Measurements from ENCODE around the gene GRK1. TPM values are rescaled to one million over a fixed set of nuclear protein-coding genes. Genes with fewer than 3 reads are reported as not detected.
"Not testable (repeated sequence)": the region's sequence is repeated elsewhere in the genome, so short reads cannot be mapped to it uniquely, and the experiment has no call there.

Gene GRK1
- total RNA-seq, 2 experiments from 2014 or later, result 0.19 TPM; not detected in 1

- POLR2A ChIA-PET, result no interaction called here
- CTCF ChIA-PET, result no interaction called here
These were observed 84.5 kb downstream of the GRK1 start for GRCh38 chr13:113751491-113751890.

- POLR2A ChIA-PET, CTCF ChIA-PET: not testable (repeated sequence)
These were observed 85.4 kb downstream of the GRK1 start for GRCh38 chr13:113752211-113752986.

- CTCF ChIA-PET, result no interaction called here
- POLR2A ChIA-PET, result no interaction called here
These were observed 86.2 kb downstream of the GRK1 start for GRCh38 chr13:113753171-113753570.

DNA sequence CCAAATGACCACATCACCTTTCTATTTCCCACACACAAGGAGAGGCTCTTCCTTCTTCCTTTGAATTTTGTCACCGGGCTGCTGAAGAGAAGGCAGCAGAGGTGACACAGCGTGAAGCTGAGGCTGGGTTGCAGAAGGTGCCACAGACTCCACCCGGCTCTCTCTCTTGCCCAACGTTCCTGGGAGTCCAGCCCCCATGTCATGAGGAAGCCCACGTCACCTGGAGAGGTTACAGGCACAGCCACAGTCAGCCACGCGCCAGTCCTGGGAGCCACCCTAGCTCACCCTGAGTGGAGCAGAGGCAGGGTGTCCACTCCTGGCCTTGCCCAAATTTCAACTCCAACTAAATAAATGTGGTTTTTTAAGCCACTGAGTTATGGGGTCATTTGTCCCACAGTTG lies 87.2 kb downstream of the GRK1 start:
- CTCF ChIA-PET, result no interaction called here
- POLR2A ChIA-PET, result no interaction called here

- POLR2A ChIA-PET, result no interaction called here
- CTCF ChIA-PET, result no interaction called here
These were observed 87.7 kb downstream of the GRK1 start for GRCh38 chr13:113754691-113755090.

DNA sequence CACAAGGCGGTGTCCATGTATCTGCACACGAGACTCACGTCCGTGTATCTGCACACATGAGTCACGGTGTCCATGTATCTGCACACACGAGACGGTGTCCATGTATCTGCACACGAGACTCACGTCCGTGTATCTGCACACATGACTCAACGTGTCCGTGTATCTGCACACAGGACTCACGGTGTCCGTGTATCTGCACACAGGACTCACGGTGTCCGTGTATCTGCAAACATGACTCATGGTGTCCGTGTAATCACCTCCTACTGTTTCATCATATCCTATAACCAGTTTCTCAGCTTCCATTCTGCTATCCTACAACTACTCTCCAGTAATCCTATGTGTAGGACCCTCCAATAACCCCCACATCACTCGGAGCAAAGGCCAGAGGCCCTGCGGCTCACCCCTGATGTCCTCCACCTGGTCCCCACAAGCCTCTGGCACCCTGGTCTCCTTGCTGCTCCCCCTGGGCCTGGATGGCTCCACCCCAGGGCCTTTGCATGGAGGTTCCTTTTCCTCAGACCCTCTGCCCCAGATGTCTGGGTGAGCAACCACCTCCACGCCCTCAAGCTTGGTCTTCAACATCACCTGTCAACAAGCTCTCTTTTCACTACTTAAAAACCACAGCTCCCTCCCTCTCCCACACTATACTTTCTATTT lies 89.5 kb downstream of the GRK1 start:
- ChIA-PET POLR2A (no interaction called here), CTCF (no interaction called here)

GRCh38 chr13:113758651-113759524 lies 91.9 kb downstream of the GRK1 start, which contains the start of gene TMEM255B:
Gene TMEM255B (plus strand): TSS chr13:113759226. CDS start chr13:113759270, 44 bp downstream.
- ChIA-PET CTCF (no interaction called here), POLR2A (no interaction called here)

DNA sequence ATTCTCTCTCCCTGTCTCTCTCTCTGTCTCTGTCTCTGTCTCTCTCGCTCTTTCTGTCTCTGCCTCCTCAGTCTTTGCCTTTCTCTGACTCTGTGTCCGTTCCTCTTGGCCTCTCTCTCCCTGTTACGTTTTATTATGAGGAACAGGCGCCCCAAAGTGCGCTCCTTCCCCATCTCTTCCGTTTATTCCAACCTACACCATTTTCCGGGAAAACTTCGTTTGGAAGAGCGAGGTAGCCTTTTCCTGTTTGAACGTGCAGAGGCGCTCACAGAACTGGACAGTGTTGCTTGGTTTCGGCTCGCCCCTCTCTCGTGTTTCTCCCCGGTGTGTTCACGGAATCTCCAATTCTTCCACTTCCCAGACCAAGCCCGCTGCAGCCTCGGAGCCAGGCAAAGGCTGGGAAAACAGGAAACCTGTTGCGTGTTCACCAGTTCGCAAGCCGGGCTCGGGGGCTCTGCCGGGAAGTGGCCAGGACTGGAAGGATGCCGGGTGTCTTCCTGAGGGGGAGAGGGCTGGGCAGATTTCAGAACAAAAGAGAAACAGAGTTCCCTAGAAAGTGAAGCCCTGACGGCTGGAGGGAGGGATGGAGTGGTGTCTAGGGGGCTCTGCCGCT lies 92.6 kb downstream of the GRK1 start:
- CTCF ChIA-PET, result no interaction called here

GRCh38 chr13:113761136-113761535 lies 94.1 kb downstream of the GRK1 start:
- ChIA-PET CTCF (no interaction called here), POLR2A (no interaction called here)

More for the DNA sequence above, 92.6 kb downstream of the GRK1 start:
- POLR2A ChIA-PET, result no interaction called here

DNA sequence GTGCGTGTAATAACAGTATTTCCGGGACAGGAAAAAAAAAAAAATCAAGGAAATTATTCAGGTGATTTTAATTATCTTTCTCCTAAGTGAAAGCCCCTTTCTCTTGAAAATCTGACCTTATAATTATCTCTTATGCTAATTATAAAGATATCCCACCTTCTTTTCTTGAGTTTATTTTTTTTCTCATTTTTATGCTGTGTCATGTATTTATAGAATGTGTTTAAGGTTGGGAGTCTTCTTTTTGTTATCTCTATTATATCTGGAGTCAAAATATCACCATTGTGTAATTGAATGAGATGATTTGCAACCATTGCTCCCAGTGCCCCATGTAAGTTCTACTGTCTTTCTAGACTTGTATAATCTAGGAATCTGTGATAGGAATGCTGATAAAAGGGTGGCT lies 95.1 kb downstream of the GRK1 start:
- ChIA-PET CTCF (no interaction called here), POLR2A (no interaction called here)

DNA sequence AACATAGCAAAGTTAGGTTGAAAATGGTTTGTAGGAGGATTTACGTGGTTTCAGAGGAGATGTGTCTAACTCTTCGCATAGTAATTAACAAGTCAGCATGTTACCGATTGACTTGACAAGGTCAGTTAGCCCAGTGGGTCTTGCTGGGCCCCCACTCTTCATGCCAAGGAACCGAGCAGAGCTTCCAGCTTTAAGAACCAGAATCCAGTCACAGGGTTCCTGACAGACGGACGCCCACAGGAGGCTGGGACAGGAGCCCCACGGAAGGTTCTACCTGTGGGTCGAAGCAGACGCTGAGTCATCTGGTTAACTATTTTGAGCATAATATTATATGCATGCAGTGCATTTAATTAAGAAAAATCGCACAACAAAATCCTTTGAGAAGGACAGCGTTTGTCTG lies 95.5 kb downstream of the GRK1 start:
- ChIA-PET POLR2A (no interaction called here), CTCF (no interaction called here)

DNA sequence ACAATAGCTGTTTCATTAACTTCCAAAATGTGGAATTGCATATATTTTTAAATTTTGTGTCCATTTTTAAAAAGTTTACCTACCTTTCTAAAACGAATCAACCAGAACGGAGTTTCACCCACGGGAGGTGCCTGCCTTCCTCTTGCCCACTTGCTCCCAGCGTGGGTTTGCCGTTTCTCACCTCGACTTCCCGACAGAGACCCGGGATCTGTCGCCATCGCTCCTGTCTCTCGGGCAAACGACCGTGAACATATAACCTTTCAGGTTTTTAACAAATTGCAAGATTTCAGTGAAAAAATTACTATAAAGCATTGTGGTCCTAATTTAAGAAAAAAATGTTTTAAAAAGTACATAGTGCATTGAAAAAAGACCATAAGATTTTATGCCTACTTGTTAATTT lies 96.2 kb downstream of the GRK1 start:
- ChIA-PET CTCF (no interaction called here), POLR2A (no interaction called here)

GRCh38 chr13:113763961-113764792 lies 97.2 kb downstream of the GRK1 start:
- ChIA-PET CTCF (no interaction called here), POLR2A (no interaction called here)

DNA sequence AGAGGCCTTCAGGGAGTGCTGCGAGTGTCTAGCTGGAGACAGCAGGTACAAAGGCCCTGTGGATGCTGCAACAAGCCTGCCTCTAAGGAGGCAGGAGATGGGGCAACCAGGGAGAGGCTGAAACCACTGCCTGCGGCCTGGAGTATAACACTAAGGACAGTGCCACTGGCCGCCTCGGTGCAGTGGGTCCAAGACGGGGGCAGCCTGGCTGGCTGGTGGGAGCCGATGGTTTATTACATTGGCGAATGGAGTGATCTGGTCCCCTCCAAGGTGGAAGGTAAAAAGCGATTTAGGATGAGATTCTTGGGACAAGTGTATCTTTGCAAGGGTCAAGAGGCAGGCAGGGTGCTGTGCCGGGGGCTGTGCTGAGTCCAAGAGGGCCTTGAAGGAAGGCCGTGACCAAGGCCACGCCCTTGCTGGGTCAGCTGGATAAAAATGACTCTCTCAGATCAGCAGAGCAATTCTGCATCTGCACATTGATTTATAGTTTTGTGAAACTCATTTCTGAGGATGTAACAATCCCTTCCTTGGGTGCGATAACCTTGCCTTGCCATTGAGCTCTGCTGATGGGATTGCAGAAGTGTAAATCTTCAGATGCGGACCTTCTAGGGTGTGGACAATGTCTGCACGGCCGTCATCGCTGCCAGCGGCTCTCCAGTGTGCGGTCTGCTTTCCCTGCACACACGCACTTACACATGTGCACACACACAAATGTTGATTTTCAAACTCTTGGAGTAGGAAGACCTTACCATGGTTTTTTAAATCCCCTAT lies 98.0 kb downstream of the GRK1 start:
- CTCF ChIA-PET, result no interaction called here
- POLR2A ChIA-PET, result no interaction called here

GRCh38 chr13:113765564-113765910 lies 98.5 kb downstream of the GRK1 start:
- ChIA-PET POLR2A (no interaction called here), CTCF (no interaction called here)

GRCh38 chr13:113766035-113766800 lies 99.2 kb downstream of the GRK1 start:
- CTCF ChIA-PET, result no interaction called here
- POLR2A ChIA-PET, result no interaction called here

DNA sequence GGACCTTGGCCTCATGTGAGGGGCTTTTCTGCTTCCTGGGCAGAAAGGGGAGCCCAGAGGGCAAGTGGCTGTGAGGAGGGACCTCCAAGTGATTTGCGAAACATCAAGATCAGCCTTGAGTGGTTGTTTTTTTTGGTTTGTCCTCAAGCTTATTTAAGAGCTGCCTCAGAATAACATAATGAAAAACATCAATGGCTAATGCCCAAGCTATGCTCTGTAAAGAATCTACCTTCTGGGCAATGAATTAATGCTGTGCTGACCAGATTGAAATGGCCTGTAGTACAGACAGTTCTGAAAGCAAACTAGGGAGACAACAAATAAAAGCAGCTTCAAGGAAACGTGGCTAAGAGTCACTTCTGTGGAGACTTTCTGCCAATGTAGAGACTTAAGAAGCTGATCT lies 100.3 kb downstream of the GRK1 start:
- CTCF ChIA-PET, result no interaction called here
- POLR2A ChIA-PET, result no interaction called here
